ENCODE data around the gene CNTN6. TPM values are rescaled to one million over a fixed set of nuclear protein-coding genes. Genes with fewer than 3 reads are reported as not detected.

CNTN6 gene
- polyA plus RNA-seq, 1 donor, result 2.5 TPM

DNA sequence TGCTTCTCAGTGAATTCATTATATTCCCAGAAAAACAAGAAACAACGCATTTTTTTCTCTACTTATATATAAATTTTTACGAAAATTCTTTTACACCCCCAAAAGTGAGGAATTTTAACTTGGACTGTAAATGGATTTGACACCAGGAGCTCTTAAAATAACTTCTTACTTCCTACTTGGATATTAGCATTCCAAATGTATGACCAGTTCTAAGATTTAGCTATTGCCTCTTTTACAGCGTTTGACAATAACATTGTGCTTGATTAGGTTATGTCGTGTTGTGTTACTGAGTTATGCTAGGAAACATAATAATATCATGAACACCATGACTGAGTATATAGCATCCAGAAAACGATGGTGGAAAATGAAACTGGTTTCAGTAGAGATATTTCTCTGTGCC, 177.0 kb downstream of the CNTN6 start:
- H3K27ac ChIP-seq (ENCODE audit: low read length), result no peak overlapping the region
- H3K4me1 ChIP-seq (ENCODE audit: control insufficient read depth, insufficient read depth, low read length), result no peaks in the 10 kb centered on the region
- no peaks in the 10 kb centered on the region for H3K9me3 ChIP-seq (ENCODE audit: control insufficient read depth, low read depth, low read length)
- H3K27me3 ChIP-seq (ENCODE audit: control insufficient read depth, insufficient read depth, low read length), result no peaks in the 10 kb centered on the region
- DNase-seq, result no peak
- no peaks in the 10 kb centered on the region for H3K36me3 ChIP-seq (ENCODE audit: control insufficient read depth, insufficient read depth, low read length)
- H3K4me3 ChIP-seq (ENCODE audit: low read length), result no peak overlapping the region
- WGBS (ENCODE audit: insufficient coverage, low lambda C conversion rate), result 83% methylated on average over 2 of the region's 5 CpGs

DNA sequence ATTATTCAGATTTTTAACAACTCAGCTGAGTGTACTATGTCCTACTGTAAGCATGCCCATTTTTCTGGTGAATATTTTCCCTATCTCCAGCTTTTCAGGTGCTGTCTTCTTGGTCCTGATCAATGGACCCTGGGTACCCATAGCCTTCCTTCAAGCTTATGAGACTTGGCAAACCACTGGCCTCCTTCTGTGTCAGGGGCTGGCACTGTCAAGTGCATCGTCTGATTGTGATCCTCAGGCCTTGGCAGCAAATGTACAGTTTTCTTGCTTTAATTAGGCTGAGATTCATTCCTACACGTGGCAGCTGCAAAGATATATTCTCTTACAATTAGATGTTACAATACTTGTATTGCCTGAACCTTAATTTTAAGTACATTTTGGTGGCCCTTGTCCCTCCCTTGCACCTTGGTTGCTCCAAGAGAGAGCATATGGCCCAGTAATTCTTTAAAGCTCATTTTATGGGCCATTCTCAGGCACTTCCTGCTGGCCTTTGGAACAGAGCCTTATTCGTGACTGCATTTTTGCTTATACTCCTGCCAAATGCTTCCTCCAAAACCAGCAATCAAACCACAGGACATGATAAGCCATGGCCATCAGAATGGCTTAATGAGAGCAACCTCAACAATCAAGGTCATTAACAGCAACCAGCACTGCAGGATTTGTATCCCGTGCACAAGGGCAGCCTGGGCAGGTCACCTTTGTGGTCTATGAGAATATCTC, 179.9 kb downstream of the CNTN6 start:
- H3K27ac ChIP-seq (ENCODE audit: low read length), result no peak overlapping the region
- H3K9me3 ChIP-seq (ENCODE audit: control insufficient read depth, low read depth, low read length), result no peaks in the 10 kb centered on the region
- WGBS (ENCODE audit: insufficient coverage, low lambda C conversion rate), result no CpG with 5 or more reads among the region's 4 CpGs
- DNase-seq, result no peak
- no peak overlapping the region for H3K4me3 ChIP-seq (ENCODE audit: low read length)
- no peaks in the 10 kb centered on the region for H3K27me3 ChIP-seq (ENCODE audit: control insufficient read depth, insufficient read depth, low read length)
- H3K4me1 ChIP-seq (ENCODE audit: control insufficient read depth, insufficient read depth, low read length), result no peaks in the 10 kb centered on the region
- H3K36me3 ChIP-seq (ENCODE audit: control insufficient read depth, insufficient read depth, low read length), result no peaks in the 10 kb centered on the region

DNA sequence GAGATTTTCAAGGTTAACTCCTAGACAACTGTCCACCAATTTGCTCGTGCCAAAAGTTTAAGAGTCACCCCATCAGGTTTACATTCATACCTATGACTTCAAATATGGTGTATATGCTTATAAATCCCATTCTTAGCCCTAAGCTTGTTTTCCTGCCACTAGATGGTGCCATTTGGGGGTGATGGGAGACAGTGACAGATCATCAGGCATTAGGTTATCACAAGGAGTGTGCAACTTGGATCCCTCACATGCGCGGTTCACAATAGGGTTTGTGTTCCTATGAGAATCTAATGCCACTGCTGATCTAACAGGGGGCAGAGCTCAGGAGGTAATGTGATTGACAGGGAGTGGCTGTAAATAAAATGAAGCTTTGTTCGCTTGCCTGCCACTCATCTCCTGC, 182.7 kb downstream of the CNTN6 start:
- Histone ChIP-seq H3K4me3 (ENCODE audit: low read length) (no peak overlapping the region), H3K36me3 (ENCODE audit: control insufficient read depth, insufficient read depth, low read length) (no peaks in the 10 kb centered on the region), H3K9me3 (ENCODE audit: control insufficient read depth, low read depth, low read length) (no peaks in the 10 kb centered on the region), H3K4me1 (ENCODE audit: control insufficient read depth, insufficient read depth, low read length) (no peaks in the 10 kb centered on the region), H3K27me3 (ENCODE audit: control insufficient read depth, insufficient read depth, low read length) (no peaks in the 10 kb centered on the region), H3K27ac (ENCODE audit: low read length) (no peak overlapping the region)
- WGBS (ENCODE audit: insufficient coverage, low lambda C conversion rate), result no CpG with 5 or more reads among the region's 4 CpGs
- peak; percentile 15 to 20 for DNase-seq

- Histone ChIP-seq H3K4me3 (ENCODE audit: low read length) (no peak overlapping the region), H3K9me3 (ENCODE audit: control insufficient read depth, low read depth, low read length) (no peaks in the 10 kb centered on the region), H3K36me3 (ENCODE audit: control insufficient read depth, insufficient read depth, low read length) (no peaks in the 10 kb centered on the region), H3K4me1 (ENCODE audit: control insufficient read depth, insufficient read depth, low read length) (no peaks in the 10 kb centered on the region), H3K27me3 (ENCODE audit: control insufficient read depth, insufficient read depth, low read length) (no peaks in the 10 kb centered on the region), H3K27ac (ENCODE audit: low read length) (no peak overlapping the region)
- 80% methylated on average over 1 of the region's 4 CpGs for WGBS (ENCODE audit: insufficient coverage, low lambda C conversion rate)
- no peak for DNase-seq
Measured at GRCh38 chr3:1287815-1288214, 195.0 kb downstream of the CNTN6 start.

- H3K36me3 ChIP-seq (ENCODE audit: control insufficient read depth, insufficient read depth, low read length), result no peaks in the 10 kb centered on the region
- H3K4me3 ChIP-seq (ENCODE audit: low read length), result no peak overlapping the region
- no CpG with 5 or more reads among the region's 4 CpGs for WGBS (ENCODE audit: insufficient coverage, low lambda C conversion rate)
- H3K27ac ChIP-seq (ENCODE audit: low read length), result no peak overlapping the region
- H3K9me3 ChIP-seq (ENCODE audit: control insufficient read depth, low read depth, low read length), result no peaks in the 10 kb centered on the region
- no peak for DNase-seq
- H3K27me3 ChIP-seq (ENCODE audit: control insufficient read depth, insufficient read depth, low read length), result no peaks in the 10 kb centered on the region
- no peaks in the 10 kb centered on the region for H3K4me1 ChIP-seq (ENCODE audit: control insufficient read depth, insufficient read depth, low read length)
Measured at GRCh38 chr3:1288805-1289494, 196.1 kb downstream of the CNTN6 start.

- no peaks in the 10 kb centered on the region for H3K36me3 ChIP-seq (ENCODE audit: control insufficient read depth, insufficient read depth, low read length)
- no peaks in the 10 kb centered on the region for H3K9me3 ChIP-seq (ENCODE audit: control insufficient read depth, low read depth, low read length)
- no peak for DNase-seq
- H3K4me3 ChIP-seq (ENCODE audit: low read length), result no peak overlapping the region
- H3K4me1 ChIP-seq (ENCODE audit: control insufficient read depth, insufficient read depth, low read length), result no peaks in the 10 kb centered on the region
- 13% methylated on average over 2 of the region's 3 CpGs for WGBS (ENCODE audit: insufficient coverage, low lambda C conversion rate)
- H3K27ac ChIP-seq (ENCODE audit: low read length), result no peak overlapping the region
- H3K27me3 ChIP-seq (ENCODE audit: control insufficient read depth, insufficient read depth, low read length), result no peaks in the 10 kb centered on the region
Measured at GRCh38 chr3:1292571-1293071, 199.8 kb downstream of the CNTN6 start.

DNA sequence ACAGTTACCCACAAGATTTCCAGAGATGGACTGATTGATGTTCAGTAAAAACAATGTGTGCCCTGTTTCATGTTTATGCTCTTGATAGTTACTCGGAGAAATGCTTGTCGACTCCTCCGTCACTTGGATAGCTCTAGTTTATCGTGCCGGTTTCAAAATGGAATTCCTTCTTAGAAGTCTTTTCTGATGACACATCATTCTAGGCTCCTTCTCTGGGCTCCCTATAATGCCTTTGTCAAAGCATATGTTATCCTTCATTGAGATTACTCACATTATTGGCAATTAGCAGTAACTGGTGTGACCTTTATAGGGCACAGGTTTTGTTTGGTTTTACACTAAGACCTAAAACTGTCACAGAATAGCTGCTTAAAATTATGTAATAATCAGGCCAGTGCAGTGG, 201.8 kb downstream of the CNTN6 start:
- no peaks in the 10 kb centered on the region for H3K4me1 ChIP-seq (ENCODE audit: control insufficient read depth, insufficient read depth, low read length)
- no peak for DNase-seq
- H3K36me3 ChIP-seq (ENCODE audit: control insufficient read depth, insufficient read depth, low read length), result no peaks in the 10 kb centered on the region
- H3K27ac ChIP-seq (ENCODE audit: low read length), result no peak overlapping the region
- WGBS (ENCODE audit: insufficient coverage, low lambda C conversion rate), result 100% methylated on average over 3 of the region's 5 CpGs
- H3K9me3 ChIP-seq (ENCODE audit: control insufficient read depth, low read depth, low read length), result no peaks in the 10 kb centered on the region
- no peaks in the 10 kb centered on the region for H3K27me3 ChIP-seq (ENCODE audit: control insufficient read depth, insufficient read depth, low read length)
- H3K4me3 ChIP-seq (ENCODE audit: low read length), result no peak overlapping the region

- WGBS (ENCODE audit: insufficient coverage, low lambda C conversion rate), result 0% methylated on average over 1 of the region's 6 CpGs
- peak; percentile 35 to 59 for DNase-seq
Measured at GRCh38 chr3:1318296-1319005, 225.6 kb downstream of the CNTN6 start.

DNA sequence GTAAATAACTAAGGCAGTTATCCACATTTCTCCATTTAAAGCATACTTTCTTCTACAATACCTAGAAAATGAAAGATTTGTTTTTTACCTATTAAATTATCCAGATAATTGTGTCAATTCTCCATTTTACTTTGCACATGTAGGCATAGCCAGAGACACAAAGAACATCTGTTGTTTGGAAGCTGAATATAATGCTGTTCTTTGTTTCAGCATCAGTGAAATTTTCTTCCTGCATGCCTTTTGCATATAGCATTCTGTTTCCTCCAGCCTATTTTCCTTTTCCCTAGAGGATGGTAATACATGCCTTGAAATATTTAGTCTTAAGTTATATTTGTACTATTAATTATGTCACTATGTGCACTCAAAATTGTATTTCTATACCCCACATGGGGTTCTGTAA, 233.7 kb downstream of the CNTN6 start:
- no peak for DNase-seq

More at GRCh38 chr3:1318296-1319005, 225.6 kb downstream of the CNTN6 start:
- Histone ChIP-seq H3K4me1 (ENCODE audit: control insufficient read depth, insufficient read depth, low read length) (no peaks in the 10 kb centered on the region), H3K27me3 (ENCODE audit: control insufficient read depth, insufficient read depth, low read length) (no peaks in the 10 kb centered on the region), H3K9me3 (ENCODE audit: control insufficient read depth, low read depth, low read length) (no peaks in the 10 kb centered on the region), H3K36me3 (ENCODE audit: control insufficient read depth, insufficient read depth, low read length) (no peaks in the 10 kb centered on the region), H3K27ac (ENCODE audit: low read length) (no peak overlapping the region), H3K4me3 (ENCODE audit: low read length) (no peak overlapping the region)

GRCh38 chr3:1330107-1330506, 237.3 kb downstream of the CNTN6 start:
- H3K4me3 ChIP-seq (ENCODE audit: low read length), result no peak overlapping the region
- H3K27me3 ChIP-seq (ENCODE audit: control insufficient read depth, insufficient read depth, low read length), result no peaks in the 10 kb centered on the region
- WGBS (ENCODE audit: insufficient coverage, low lambda C conversion rate), result 86% methylated on average over 1 of the region's 2 CpGs
- no peak for DNase-seq
- no peaks in the 10 kb centered on the region for H3K9me3 ChIP-seq (ENCODE audit: control insufficient read depth, low read depth, low read length)
- H3K4me1 ChIP-seq (ENCODE audit: control insufficient read depth, insufficient read depth, low read length), result no peaks in the 10 kb centered on the region
- H3K36me3 ChIP-seq (ENCODE audit: control insufficient read depth, insufficient read depth, low read length), result no peaks in the 10 kb centered on the region
- no peak overlapping the region for H3K27ac ChIP-seq (ENCODE audit: low read length)

More for the DNA sequence above, 233.7 kb downstream of the CNTN6 start:
- H3K4me1 ChIP-seq (ENCODE audit: control insufficient read depth, insufficient read depth, low read length), result no peaks in the 10 kb centered on the region
- H3K36me3 ChIP-seq (ENCODE audit: control insufficient read depth, insufficient read depth, low read length), result no peaks in the 10 kb centered on the region
- H3K9me3 ChIP-seq (ENCODE audit: control insufficient read depth, low read depth, low read length), result no peaks in the 10 kb centered on the region
- H3K27ac ChIP-seq (ENCODE audit: low read length), result no peak overlapping the region
- H3K27me3 ChIP-seq (ENCODE audit: control insufficient read depth, insufficient read depth, low read length), result no peaks in the 10 kb centered on the region
- no peak overlapping the region for H3K4me3 ChIP-seq (ENCODE audit: low read length)

Measured in large intestine (tissue), 3 donors.